Gastroesophageal sphincter (tissue), 3 donors: ENCODE results near the gene RERE.

Experiments
- POLR2A ChIP-seq, 2 donors: fragments of 450-650 bp; IDR thresholded peaks; one replicate each; pipeline ENCODE4 v1.6.1; 2017; ENCODE audit warnings: antibody characterized with exemption in 2 of 2, mild to moderate bottlenecking in 2 of 2, moderate library complexity in 1 of 2
- POLR2AphosphoS5 ChIP-seq: sonication (generic); formaldehyde crosslinking; IDR thresholded peaks from one replicate; pipeline ENCODE4 v1.6.1; 2017; ENCODE audit warnings: antibody characterized with exemption
- TF ChIP-seq, protein P1 (sequence below), 4 experiments: fragments of 200-600 bp in 2 of 4; fragments of 450-650 bp in 2 of 4; sonication (generic) in 1 of 4; IDR thresholded peaks; one replicate each; pipeline ENCODE4 v1.5.1; 2017 to 2019; ENCODE audit warnings: antibody characterized with exemption in 4 of 4, mild to moderate bottlenecking in 2 of 4, moderate library complexity in 2 of 4

DNA sequence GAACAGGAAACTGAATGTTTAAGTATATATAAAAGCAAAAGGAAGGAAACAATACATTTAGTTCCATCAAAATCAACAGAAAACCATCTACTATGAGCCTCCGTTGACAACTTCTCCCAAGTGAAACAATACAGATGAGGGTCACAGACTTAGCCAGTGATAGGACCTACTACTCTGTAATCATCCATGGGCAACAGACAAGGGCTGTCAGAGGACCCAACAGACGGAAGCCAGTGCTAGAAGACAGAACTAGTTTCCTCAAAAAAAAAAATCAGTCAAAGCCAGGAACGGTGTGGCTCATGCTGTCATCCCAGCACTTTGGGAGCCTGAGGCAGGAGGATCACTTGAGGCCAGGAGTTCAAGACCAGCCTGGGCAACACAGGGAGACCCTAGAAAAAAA lies 20.6 kb downstream of the RERE start:
- TF ChIP-seq, protein P1, sequence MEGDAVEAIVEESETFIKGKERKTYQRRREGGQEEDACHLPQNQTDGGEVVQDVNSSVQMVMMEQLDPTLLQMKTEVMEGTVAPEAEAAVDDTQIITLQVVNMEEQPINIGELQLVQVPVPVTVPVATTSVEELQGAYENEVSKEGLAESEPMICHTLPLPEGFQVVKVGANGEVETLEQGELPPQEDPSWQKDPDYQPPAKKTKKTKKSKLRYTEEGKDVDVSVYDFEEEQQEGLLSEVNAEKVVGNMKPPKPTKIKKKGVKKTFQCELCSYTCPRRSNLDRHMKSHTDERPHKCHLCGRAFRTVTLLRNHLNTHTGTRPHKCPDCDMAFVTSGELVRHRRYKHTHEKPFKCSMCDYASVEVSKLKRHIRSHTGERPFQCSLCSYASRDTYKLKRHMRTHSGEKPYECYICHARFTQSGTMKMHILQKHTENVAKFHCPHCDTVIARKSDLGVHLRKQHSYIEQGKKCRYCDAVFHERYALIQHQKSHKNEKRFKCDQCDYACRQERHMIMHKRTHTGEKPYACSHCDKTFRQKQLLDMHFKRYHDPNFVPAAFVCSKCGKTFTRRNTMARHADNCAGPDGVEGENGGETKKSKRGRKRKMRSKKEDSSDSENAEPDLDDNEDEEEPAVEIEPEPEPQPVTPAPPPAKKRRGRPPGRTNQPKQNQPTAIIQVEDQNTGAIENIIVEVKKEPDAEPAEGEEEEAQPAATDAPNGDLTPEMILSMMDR (IDR thresholded peaks at IDR 0.05): no peak
- TF ChIP-seq POLR2A (IDR thresholded peaks at IDR 0.05) (no peak), POLR2AphosphoS5 (no peak)
